HepG2 (cell line): Measurements from ENCODE around the gene CLDND2. TPM values are rescaled to one million over a fixed set of nuclear protein-coding genes. Genes with fewer than 3 reads are reported as not detected.

Source experiments
- CHCHD3 ChIP-seq: sonication (generic); formaldehyde crosslinking; IDR thresholded peaks from 2 replicates; pipeline ENCODE4 v1.8.0; 2022; ENCODE audit warnings: mild to moderate bottlenecking, missing genetic modification reagents, moderate library complexity
- EHMT2 ChIP-seq: fragments of 200-600 bp; sonication (generic); IDR thresholded peaks from 2 replicates; pipeline ENCODE4 v1.7.0; 2017; ENCODE audit warnings: antibody characterized with exemption, low read depth, low read length, borderline replicate concordance
- FOSL2 ChIP-seq: sonication (generic); formaldehyde crosslinking; IDR thresholded peaks from 2 replicates; pipeline ENCODE4 v1.4.0; 2020; ENCODE audit warnings: missing genetic modification reagents
- FOXK2 ChIP-seq: fragments of 450-650 bp; IDR thresholded peaks from 2 replicates; pipeline ENCODE4 v1.6.1; 2016
- HNRNPK ChIP-seq: fragments of 200-400 bp; formaldehyde crosslinking; IDR thresholded peaks from 2 replicates; pipeline ENCODE4 v1.6.1; 2018; ENCODE audit warnings: low read length, low read depth, moderate library complexity, mild to moderate bottlenecking; ENCODE audit not compliant: poor library complexity, severe bottlenecking
- MTF2 ChIP-seq: sonication (generic); formaldehyde crosslinking; IDR thresholded peaks from 2 replicates; pipeline ENCODE4 v1.5.0; 2020; ENCODE audit warnings: missing genetic modification reagents, borderline replicate concordance
- PRDM15 ChIP-seq: sonication (generic); formaldehyde crosslinking; IDR thresholded peaks from 2 replicates; pipeline ENCODE4 v1.4.0; 2020; ENCODE audit warnings: missing genetic modification reagents
- SALL2 ChIP-seq: sonication (generic); formaldehyde crosslinking; IDR thresholded peaks from 2 replicates; pipeline ENCODE4 v1.8.1; 2023; ENCODE audit warnings: mild to moderate bottlenecking, missing genetic modification reagents, inconsistent platforms
- SKI ChIP-seq: fragments of 450-650 bp; IDR thresholded peaks from one replicate; pipeline ENCODE4 v1.6.1; 2018; ENCODE audit warnings: mild to moderate bottlenecking; ENCODE audit not compliant: partially characterized antibody
- SYNCRIP ChIP-seq: fragments of 200-400 bp; formaldehyde crosslinking; IDR thresholded peaks from 2 replicates; pipeline ENCODE4 v1.6.1; 2018; ENCODE audit warnings: mild to moderate bottlenecking, low read depth, low read length; ENCODE audit not compliant: insufficient read depth
- ZNF280D ChIP-seq: sonication (generic); formaldehyde crosslinking; IDR thresholded peaks from 2 replicates; pipeline ENCODE4 v1.5.1; 2020; ENCODE audit warnings: mild to moderate bottlenecking, missing genetic modification reagents
- polyA plus RNA-seq, 8 experiments: library from polyadenylated mRNA; depleted of rRNA in 3 of 8; stranded (reverse) in 7 of 8; unstranded in 1 of 8; fragments of >200 nt; fragmentation: Illumina TruSeq in 4 of 8; extraction: Trizol in 4 of 8; gene quantifications; 2 replicates each; pipeline versions ENCODE4 v1.2.1 to v1.2.3, GENCODE V29; 2011 to 2016; ENCODE audit warnings: low read depth in 4 of 8, missing spikeins in 1 of 8, mixed read lengths in 1 of 8; ENCODE audit not compliant: insufficient read depth in 1 of 8
- total RNA-seq, 5 experiments: library from RNA; depleted of rRNA; stranded (reverse); fragments of >200 nt; fragmentation: Illumina TruSeq; extraction: Trizol; gene quantifications; 2 replicates each; pipeline ENCODE4 v1.2.3, GENCODE V29; 2016; ENCODE audit warnings: low read depth in 1 of 5
- TF ChIP-seq, protein P1 (sequence below): sonication (generic); formaldehyde crosslinking; IDR thresholded peaks from 2 replicates; pipeline ENCODE4 v1.4.0; 2020; ENCODE audit warnings: missing genetic modification reagents
- TF ChIP-seq, protein P2 (sequence below): sonication (generic); formaldehyde crosslinking; IDR thresholded peaks from 2 replicates; pipeline ENCODE4 v1.5.1; 2020; ENCODE audit warnings: mild to moderate bottlenecking, missing genetic modification reagents, borderline replicate concordance

The CLDND2 gene
- total and polyA plus RNA-seq, 2 of the 13 experiments (the other 11 are each of a cell fraction or from before 2014, with no cell fraction given) = 0.84 to 1.8 TPM

DNA sequence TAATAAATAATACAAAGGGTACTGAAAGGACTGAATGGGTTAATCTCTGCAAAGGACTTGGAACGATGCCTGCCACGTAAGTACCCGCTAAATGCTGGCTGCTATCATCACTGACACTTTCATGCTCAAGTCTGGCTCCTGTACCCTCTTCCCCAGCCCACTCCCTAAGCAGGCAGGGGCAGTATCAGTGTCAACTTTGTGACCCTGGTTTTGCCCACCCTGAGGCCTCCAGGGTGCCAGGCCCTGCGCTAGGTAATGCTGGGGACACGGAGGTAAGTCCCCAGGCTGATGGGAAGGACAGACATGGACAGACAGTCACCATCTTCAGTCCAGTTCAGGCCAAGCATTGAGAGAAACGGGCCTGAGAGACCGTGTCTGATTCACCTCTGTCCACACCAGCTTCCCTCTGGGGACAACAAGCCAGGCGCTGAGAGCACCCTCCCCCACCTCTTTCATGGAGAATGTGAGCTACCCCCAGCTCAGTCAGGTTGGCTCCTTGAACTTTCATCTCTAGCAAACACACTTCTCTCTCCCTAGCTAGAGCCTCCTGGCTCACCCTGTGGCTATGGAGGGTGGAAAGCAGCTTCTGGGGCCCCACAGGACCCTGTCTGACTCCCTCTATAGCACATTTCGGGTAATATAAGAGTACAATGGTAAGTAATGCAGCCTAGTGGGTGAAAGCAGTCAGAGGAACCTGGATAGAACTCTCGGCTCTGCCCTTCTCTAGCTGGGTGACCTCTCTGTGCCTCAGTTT lies 3.4 kb downstream of the CLDND2 start (continued):
- TF ChIP-seq PRDM15 (CRISPR knock-in tag) = no peak; the same call in 1 of the 2 replicates
- TF ChIP-seq FOSL2 = peak; percentile 88
- peak; percentile 85 for TF ChIP-seq FOXK2
- TF ChIP-seq MTF2 (CRISPR knock-in tag) = no peak
- peak; percentile 48 for TF ChIP-seq SKI
- TF ChIP-seq ZNF280D = no peak
- TF ChIP-seq HNRNPK = no peak
- TF ChIP-seq SYNCRIP = no peak
- TF ChIP-seq, protein P1, sequence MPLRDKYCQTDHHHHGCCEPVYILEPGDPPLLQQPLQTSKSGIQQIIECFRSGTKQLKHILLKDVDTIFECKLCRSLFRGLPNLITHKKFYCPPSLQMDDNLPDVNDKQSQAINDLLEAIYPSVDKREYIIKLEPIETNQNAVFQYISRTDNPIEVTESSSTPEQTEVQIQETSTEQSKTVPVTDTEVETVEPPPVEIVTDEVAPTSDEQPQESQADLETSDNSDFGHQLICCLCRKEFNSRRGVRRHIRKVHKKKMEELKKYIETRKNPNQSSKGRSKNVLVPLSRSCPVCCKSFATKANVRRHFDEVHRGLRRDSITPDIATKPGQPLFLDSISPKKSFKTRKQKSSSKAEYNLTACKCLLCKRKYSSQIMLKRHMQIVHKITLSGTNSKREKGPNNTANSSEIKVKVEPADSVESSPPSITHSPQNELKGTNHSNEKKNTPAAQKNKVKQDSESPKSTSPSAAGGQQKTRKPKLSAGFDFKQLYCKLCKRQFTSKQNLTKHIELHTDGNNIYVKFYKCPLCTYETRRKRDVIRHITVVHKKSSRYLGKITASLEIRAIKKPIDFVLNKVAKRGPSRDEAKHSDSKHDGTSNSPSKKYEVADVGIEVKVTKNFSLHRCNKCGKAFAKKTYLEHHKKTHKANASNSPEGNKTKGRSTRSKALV = no peak
- TF ChIP-seq EHMT2 = no peak
- TF ChIP-seq SALL2 = 0 out of 2 replicates have a peak, but pooled peaks have one; percentile 8
- TF ChIP-seq, protein P2, sequence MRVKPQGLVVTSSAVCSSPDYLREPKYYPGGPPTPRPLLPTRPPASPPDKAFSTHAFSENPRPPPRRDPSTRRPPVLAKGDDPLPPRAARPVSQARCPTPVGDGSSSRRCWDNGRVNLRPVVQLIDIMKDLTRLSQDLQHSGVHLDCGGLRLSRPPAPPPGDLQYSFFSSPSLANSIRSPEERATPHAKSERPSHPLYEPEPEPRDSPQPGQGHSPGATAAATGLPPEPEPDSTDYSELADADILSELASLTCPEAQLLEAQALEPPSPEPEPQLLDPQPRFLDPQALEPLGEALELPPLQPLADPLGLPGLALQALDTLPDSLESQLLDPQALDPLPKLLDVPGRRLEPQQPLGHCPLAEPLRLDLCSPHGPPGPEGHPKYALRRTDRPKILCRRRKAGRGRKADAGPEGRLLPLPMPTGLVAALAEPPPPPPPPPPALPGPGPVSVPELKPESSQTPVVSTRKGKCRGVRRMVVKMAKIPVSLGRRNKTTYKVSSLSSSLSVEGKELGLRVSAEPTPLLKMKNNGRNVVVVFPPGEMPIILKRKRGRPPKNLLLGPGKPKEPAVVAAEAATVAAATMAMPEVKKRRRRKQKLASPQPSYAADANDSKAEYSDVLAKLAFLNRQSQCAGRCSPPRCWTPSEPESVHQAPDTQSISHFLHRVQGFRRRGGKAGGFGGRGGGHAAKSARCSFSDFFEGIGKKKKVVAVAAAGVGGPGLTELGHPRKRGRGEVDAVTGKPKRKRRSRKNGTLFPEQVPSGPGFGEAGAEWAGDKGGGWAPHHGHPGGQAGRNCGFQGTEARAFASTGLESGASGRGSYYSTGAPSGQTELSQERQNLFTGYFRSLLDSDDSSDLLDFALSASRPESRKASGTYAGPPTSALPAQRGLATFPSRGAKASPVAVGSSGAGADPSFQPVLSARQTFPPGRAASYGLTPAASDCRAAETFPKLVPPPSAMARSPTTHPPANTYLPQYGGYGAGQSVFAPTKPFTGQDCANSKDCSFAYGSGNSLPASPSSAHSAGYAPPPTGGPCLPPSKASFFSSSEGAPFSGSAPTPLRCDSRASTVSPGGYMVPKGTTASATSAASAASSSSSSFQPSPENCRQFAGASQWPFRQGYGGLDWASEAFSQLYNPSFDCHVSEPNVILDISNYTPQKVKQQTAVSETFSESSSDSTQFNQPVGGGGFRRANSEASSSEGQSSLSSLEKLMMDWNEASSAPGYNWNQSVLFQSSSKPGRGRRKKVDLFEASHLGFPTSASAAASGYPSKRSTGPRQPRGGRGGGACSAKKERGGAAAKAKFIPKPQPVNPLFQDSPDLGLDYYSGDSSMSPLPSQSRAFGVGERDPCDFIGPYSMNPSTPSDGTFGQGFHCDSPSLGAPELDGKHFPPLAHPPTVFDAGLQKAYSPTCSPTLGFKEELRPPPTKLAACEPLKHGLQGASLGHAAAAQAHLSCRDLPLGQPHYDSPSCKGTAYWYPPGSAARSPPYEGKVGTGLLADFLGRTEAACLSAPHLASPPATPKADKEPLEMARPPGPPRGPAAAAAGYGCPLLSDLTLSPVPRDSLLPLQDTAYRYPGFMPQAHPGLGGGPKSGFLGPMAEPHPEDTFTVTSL (CRISPR knock-in tag) = peak; percentile 63; the same call in 1 of the 2 replicates
- TF ChIP-seq CHCHD3 (CRISPR knock-in tag) = no peak
